SH-SY5Y (cell line): ENCODE results near the gene LPAR1.

Experiments
- GATA2 ChIP-seq: IDR thresholded peaks from 2 replicates; pipeline ENCODE4 v1.6.1; 2011; ENCODE audit warnings: mild to moderate bottlenecking, low read depth, low read length
- GATA3 ChIP-seq: IDR thresholded peaks from 2 replicates; pipeline ENCODE4 v1.6.1; 2011; ENCODE audit warnings: low read depth, mild to moderate bottlenecking, low read length, moderate library complexity

DNA sequence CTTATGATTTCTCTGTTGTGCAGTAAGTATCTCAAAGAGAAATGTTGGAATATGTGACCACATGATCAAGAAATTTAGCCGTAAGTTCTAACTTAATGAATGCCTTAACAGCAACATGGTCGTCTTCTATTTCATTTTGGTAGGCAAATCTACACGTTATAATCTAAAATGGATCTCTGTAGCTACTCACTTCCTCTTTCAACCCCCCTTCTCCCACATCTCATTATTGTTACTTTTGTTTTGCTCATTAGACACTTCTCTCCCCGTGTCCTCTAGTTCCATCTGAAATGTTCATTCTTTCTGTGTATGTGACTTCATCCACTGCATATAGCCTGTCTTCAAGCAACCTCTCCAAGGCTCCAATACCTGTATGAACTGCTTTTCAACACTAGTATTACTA, 27.1 kb upstream of the LPAR1 start:
- TF ChIP-seq GATA2 = no peak
- no peak for TF ChIP-seq GATA3
